ENCODE results near the gene RAI1.

Gene RAI1

GRCh38 chr17:17798573-17799255, 117.5 kb downstream of the RAI1 start:
- no peak for DNase-seq (ENCODE audit: low spot score)
- in situ Hi-C loops (cut with MboI; ENCODE audit: low sequenced_read_pairs, unreplicated experiment): no loop called here
- TF ChIP-seq CTCF (IDR thresholded peaks at IDR 0.05; ENCODE audit: borderline replicate concordance, control extremely low read depth, extremely low read depth, insufficient read depth, missing control alignments): no peak

GRCh38 chr17:17800504-17801021, 119.3 kb downstream of the RAI1 start:
- no peak for TF ChIP-seq CTCF (IDR thresholded peaks at IDR 0.05; ENCODE audit: borderline replicate concordance, control extremely low read depth, extremely low read depth, insufficient read depth, missing control alignments)
- in situ Hi-C loops (cut with MboI; ENCODE audit: low sequenced_read_pairs, unreplicated experiment): no loop called here
- DNase-seq (ENCODE audit: low spot score): no peak

- TF ChIP-seq CTCF (IDR thresholded peaks at IDR 0.05; ENCODE audit: borderline replicate concordance, control extremely low read depth, extremely low read depth, insufficient read depth, missing control alignments): no peak
- in situ Hi-C loops (cut with MboI; ENCODE audit: low sequenced_read_pairs, unreplicated experiment): no loop called here
- no peak for DNase-seq (ENCODE audit: low spot score)
Observed at GRCh38 chr17:17801800-17802481, 120.7 kb downstream of the RAI1 start.

- DNase-seq (ENCODE audit: low spot score): no peak
- no peak for TF ChIP-seq CTCF (IDR thresholded peaks at IDR 0.05; ENCODE audit: borderline replicate concordance, control extremely low read depth, extremely low read depth, insufficient read depth, missing control alignments)
- in situ Hi-C loops (cut with MboI; ENCODE audit: low sequenced_read_pairs, unreplicated experiment): no loop called here
Observed at GRCh38 chr17:17804007-17804406, 122.7 kb downstream of the RAI1 start.

GRCh38 chr17:17805575-17805974, 124.3 kb downstream of the RAI1 start:
- no peak for TF ChIP-seq CTCF (IDR thresholded peaks at IDR 0.05; ENCODE audit: borderline replicate concordance, control extremely low read depth, extremely low read depth, insufficient read depth, missing control alignments)
- in situ Hi-C loops (cut with MboI; ENCODE audit: low sequenced_read_pairs, unreplicated experiment): no loop called here
- no peak for DNase-seq (ENCODE audit: low spot score)

GRCh38 chr17:17806035-17806434, 124.8 kb downstream of the RAI1 start:
- TF ChIP-seq CTCF (IDR thresholded peaks at IDR 0.05; ENCODE audit: borderline replicate concordance, control extremely low read depth, extremely low read depth, insufficient read depth, missing control alignments): no peak
- DNase-seq (ENCODE audit: low spot score): no peak
- in situ Hi-C loops (cut with MboI; ENCODE audit: low sequenced_read_pairs, unreplicated experiment): no loop called here

All from GM13976 (cell line).